Erythroblast (primary cell): ENCODE results near the gene ASB15.

ENCODE experiments used
- GATA1 ChIP-seq: IDR thresholded peaks from 2 replicates; pipeline ENCODE4 v1.6.1; 2011; ENCODE audit warnings: low read depth, mild to moderate bottlenecking, control low read depth, low read length, moderate library complexity
- POLR2A ChIP-seq: IDR thresholded peaks from 2 replicates; pipeline ENCODE4 v1.6.1; 2011; ENCODE audit warnings: mild to moderate bottlenecking, low read length

GRCh38 chr7:123655614-123656013, 54.0 kb downstream of the ASB15 start, which contains the start of gene LMOD2:
- TF ChIP-seq POLR2A = no peak
- no peak for TF ChIP-seq GATA1
